Measurements from ENCODE around the gene MYBBP1A. TPM values are rescaled to one million over a fixed set of nuclear protein-coding genes. Genes with fewer than 3 reads are reported as not detected.

Gene MYBBP1A
- polyA plus RNA-seq, 3 donors, result 4.2 to 22.3 (median 5.3) TPM

- Histone ChIP-seq H3K9ac (ENCODE audit: insufficient read depth, low read length, poor library complexity, severe bottlenecking) (no peak overlapping the region), H3K79me2 (ENCODE audit: insufficient read depth, low read length) (no peaks in the 10 kb centered on the region), H3K9me3 (replicated peaks in 1 of 2; ENCODE audit: control insufficient read depth in 1 of 2, insufficient read depth in 1 of 2, low read length in 2 of 2) (no peaks in the 10 kb centered on the region), H3K4me3 (replicated peaks in 1 of 3; ENCODE audit: low read depth in 2 of 3, low read length in 3 of 3) (no peak overlapping the region), H4K20me1 (ENCODE audit: insufficient read depth, low read length) (no peaks in the 10 kb centered on the region), H3K36me3 (replicated peaks in 1 of 2; ENCODE audit: control insufficient read depth in 1 of 2, insufficient read depth in 2 of 2, low read length in 2 of 2) (no peaks in the 10 kb centered on the region), H3K27ac (ENCODE audit: low read depth in 1 of 2, low read length in 2 of 2) (no peak overlapping the region), H3K4me2 (replicated peaks; ENCODE audit: extremely low read depth, low read length, poor library complexity, severe bottlenecking) (no peak overlapping the region), H3K4me1 (ENCODE audit: control insufficient read depth in 1 of 2, insufficient read depth in 2 of 2, low read length in 2 of 2) (peaks cover 22 to 29% of the 10 kb centered on the region in 2 donors), H2AFZ (ENCODE audit: insufficient read depth, low read depth, low read length, poor library complexity, severe bottlenecking) (no peak overlapping the region), H3K27me3 (ENCODE audit: control insufficient read depth in 2 of 2, insufficient read depth in 2 of 2, low read length in 2 of 2) (no peaks in the 10 kb centered on the region)
- intact Hi-C loops (cut with micrococcal nuclease), result no loop called here
- WGBS (ENCODE audit: insufficient coverage), result 51% methylated on average over 3 of the region's 3 CpGs
- Mint-ChIP-seq H3K36me3 (no peaks in the 10 kb centered on the region), H3K27ac (no peak overlapping the region), H3K9me3 (no peaks in the 10 kb centered on the region), H3K4me1 (peaks cover 41% of the 10 kb centered on the region), H3K27me3 (ENCODE audit: low read depth in 3 of 3) (peaks cover 10 to 31% (median 12%) of the 10 kb centered on the region in 3 donors), H3K4me3 (no peak overlapping the region)
- no peak for TF ChIP-seq CTCF (IDR thresholded peaks at IDR 0.05)
- DNase-seq, result no peak
Observed at GRCh38 chr17:4508207-4508606, 47.0 kb downstream of the MYBBP1A start.

GRCh38 chr17:4507361-4508111 lies 47.6 kb downstream of the MYBBP1A start:
- H3K4me1 Mint-ChIP-seq, result peaks cover 41% of the 10 kb centered on the region
- Histone ChIP-seq H3K36me3 (replicated peaks in 1 of 2; ENCODE audit: control insufficient read depth in 1 of 2, insufficient read depth in 2 of 2, low read length in 2 of 2) (no peaks in the 10 kb centered on the region), H3K27ac (ENCODE audit: low read depth in 1 of 2, low read length in 2 of 2) (no peak overlapping the region), H3K4me3 (replicated peaks in 1 of 3; ENCODE audit: low read depth in 2 of 3, low read length in 3 of 3) (no peak overlapping the region), H3K9ac (ENCODE audit: insufficient read depth, low read length, poor library complexity, severe bottlenecking) (no peak overlapping the region), H3K27me3 (ENCODE audit: control insufficient read depth in 2 of 2, insufficient read depth in 2 of 2, low read length in 2 of 2) (no peaks in the 10 kb centered on the region), H2AFZ (ENCODE audit: insufficient read depth, low read depth, low read length, poor library complexity, severe bottlenecking) (no peak overlapping the region), H3K4me1 (ENCODE audit: control insufficient read depth in 1 of 2, insufficient read depth in 2 of 2, low read length in 2 of 2) (peaks cover 22 to 29% of the 10 kb centered on the region in 2 donors), H3K9me3 (replicated peaks in 1 of 2; ENCODE audit: control insufficient read depth in 1 of 2, insufficient read depth in 1 of 2, low read length in 2 of 2) (no peaks in the 10 kb centered on the region), H3K4me2 (replicated peaks; ENCODE audit: extremely low read depth, low read length, poor library complexity, severe bottlenecking) (no peak overlapping the region), H4K20me1 (ENCODE audit: insufficient read depth, low read length) (no peaks in the 10 kb centered on the region), H3K79me2 (ENCODE audit: insufficient read depth, low read length) (no peaks in the 10 kb centered on the region)
- no peak overlapping the region for H3K4me3 Mint-ChIP-seq
- no peak for TF ChIP-seq CTCF (IDR thresholded peaks at IDR 0.05)
- H3K27me3 Mint-ChIP-seq (ENCODE audit: low read depth in 3 of 3), result peaks cover 10 to 35% (median 15%) of the 10 kb centered on the region in 3 donors
- no peak for DNase-seq
- 68% methylated on average over 8 of the region's 8 CpGs for WGBS (ENCODE audit: insufficient coverage)
- H3K27ac Mint-ChIP-seq, result no peak overlapping the region
- no peaks in the 10 kb centered on the region for H3K9me3 Mint-ChIP-seq
- H3K36me3 Mint-ChIP-seq, result no peaks in the 10 kb centered on the region
- intact Hi-C loops (cut with micrococcal nuclease), result no loop called here
